ENCODE measurements around the gene CD9.

DNA sequence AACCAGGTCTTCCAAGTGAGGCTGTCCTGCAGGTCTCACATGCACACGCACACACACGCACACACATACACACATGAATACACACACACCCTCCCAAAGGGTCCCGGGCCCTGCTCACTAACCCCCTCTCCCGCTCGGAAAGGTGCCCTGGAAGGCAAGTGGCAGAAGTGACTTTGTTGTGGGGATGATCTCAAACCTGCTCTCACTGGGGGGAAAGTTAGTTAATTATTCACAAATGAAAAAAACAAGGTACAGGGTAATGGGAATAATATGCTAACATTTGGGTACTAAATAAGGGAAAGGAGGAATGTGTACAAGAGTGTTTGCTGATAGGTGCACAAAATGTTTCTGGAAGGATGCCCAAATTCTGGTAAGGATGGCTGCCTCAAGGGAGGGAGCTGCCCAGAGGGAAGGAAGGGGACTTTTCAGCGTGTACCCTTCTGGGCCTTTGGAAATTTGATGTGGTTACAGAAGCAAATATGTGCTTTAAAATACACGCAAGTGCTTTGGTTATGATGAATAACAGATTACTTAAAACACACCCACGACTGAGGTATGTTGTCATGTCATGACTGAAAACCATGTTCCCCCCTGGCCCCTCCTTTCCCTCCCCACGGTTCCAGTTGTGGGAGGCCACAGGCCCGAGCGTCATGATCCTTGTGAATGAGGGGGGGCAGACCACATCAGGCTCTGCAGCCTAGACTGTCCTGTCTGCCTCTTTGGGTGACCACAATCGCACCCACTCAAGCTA, 66.9 kb downstream of the CD9 start:
- TF ChIP-seq, protein P1, sequence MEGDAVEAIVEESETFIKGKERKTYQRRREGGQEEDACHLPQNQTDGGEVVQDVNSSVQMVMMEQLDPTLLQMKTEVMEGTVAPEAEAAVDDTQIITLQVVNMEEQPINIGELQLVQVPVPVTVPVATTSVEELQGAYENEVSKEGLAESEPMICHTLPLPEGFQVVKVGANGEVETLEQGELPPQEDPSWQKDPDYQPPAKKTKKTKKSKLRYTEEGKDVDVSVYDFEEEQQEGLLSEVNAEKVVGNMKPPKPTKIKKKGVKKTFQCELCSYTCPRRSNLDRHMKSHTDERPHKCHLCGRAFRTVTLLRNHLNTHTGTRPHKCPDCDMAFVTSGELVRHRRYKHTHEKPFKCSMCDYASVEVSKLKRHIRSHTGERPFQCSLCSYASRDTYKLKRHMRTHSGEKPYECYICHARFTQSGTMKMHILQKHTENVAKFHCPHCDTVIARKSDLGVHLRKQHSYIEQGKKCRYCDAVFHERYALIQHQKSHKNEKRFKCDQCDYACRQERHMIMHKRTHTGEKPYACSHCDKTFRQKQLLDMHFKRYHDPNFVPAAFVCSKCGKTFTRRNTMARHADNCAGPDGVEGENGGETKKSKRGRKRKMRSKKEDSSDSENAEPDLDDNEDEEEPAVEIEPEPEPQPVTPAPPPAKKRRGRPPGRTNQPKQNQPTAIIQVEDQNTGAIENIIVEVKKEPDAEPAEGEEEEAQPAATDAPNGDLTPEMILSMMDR (IDR thresholded peaks at IDR 0.05), result no peak
- no peak for TF ChIP-seq POLR2A (IDR thresholded peaks at IDR 0.05)

All from esophagus squamous epithelium (tissue), 4 donors.